Large intestine (tissue), 3 donors: ENCODE data around the gene RAB39A. TPM values are rescaled to one million over a fixed set of nuclear protein-coding genes. Genes with fewer than 3 reads are reported as not detected.

ENCODE experiments used
- DNase-seq, 2 donors: peaks; one replicate each; pipeline versions ENCODE4 v3.0.0 to v3.0.0-alpha.2; 2013
- H3K27ac ChIP-seq: one replicate; pipeline ENCODE4 v1.5.1; 2013; ENCODE audit warnings: low read length
- H3K27me3 ChIP-seq: 2 replicates; pipeline ENCODE4 v1.6.1; 2013; ENCODE audit warnings: low read length; ENCODE audit not compliant: control insufficient read depth, insufficient read depth
- H3K36me3 ChIP-seq: 2 replicates; pipeline ENCODE4 v1.6.1; 2013; ENCODE audit warnings: low read length; ENCODE audit not compliant: control insufficient read depth, insufficient read depth
- H3K4me1 ChIP-seq: one replicate; pipeline ENCODE4 v1.6.1; 2013; ENCODE audit warnings: low read length; ENCODE audit not compliant: control insufficient read depth, insufficient read depth
- H3K4me3 ChIP-seq: one replicate; pipeline ENCODE4 v1.5.1; 2013; ENCODE audit warnings: low read length
- H3K9me3 ChIP-seq: one replicate; pipeline ENCODE4 v1.6.1; 2013; ENCODE audit warnings: mild to moderate bottlenecking, low read depth, low read length, moderate library complexity; ENCODE audit not compliant: control insufficient read depth
- WGBS: methylation state at CpG from one replicate; pipeline ENCODE4 v1.1.5; 2013; ENCODE audit warnings: low lambda C conversion rate; ENCODE audit not compliant: insufficient coverage; 5-methylcytosine and 5-hydroxymethylcytosine counted together
- polyA plus RNA-seq: library from polyadenylated mRNA; unstranded; fragments of 120-200 nt; gene quantifications from one replicate; pipeline ENCODE4 v1.2.1, GENCODE V29; 2013

The RAB39A gene
- polyA plus RNA-seq, 1 donor, result 2.2 TPM

GRCh38 chr11:107957109-107957588 is 28.9 kb downstream of the RAB39A start:
- H3K9me3 ChIP-seq, result no peaks in the 10 kb centered on the region
- DNase-seq, result peak in 1 of 2 donors; percentile 19
- WGBS, result no CpG with 5 or more reads among the region's 1 CpG
- no peaks in the 10 kb centered on the region for H3K27me3 ChIP-seq
- no peak overlapping the region for H3K4me3 ChIP-seq
- H3K27ac ChIP-seq, result no peak overlapping the region
- no peaks in the 10 kb centered on the region for H3K4me1 ChIP-seq
- H3K36me3 ChIP-seq, result no peaks in the 10 kb centered on the region

GRCh38 chr11:107961480-107961879 is 33.2 kb downstream of the RAB39A start:
- H3K9me3 ChIP-seq, result no peaks in the 10 kb centered on the region
- H3K36me3 ChIP-seq, result no peaks in the 10 kb centered on the region
- WGBS, result 60% methylated on average over 1 of the region's 3 CpGs
- H3K27ac ChIP-seq, result no peak overlapping the region
- no peaks in the 10 kb centered on the region for H3K27me3 ChIP-seq
- no peaks in the 10 kb centered on the region for H3K4me1 ChIP-seq
- DNase-seq, result no peak
- no peak overlapping the region for H3K4me3 ChIP-seq

GRCh38 chr11:107962181-107962580 is 33.9 kb downstream of the RAB39A start:
- no peak overlapping the region for H3K27ac ChIP-seq
- no peak overlapping the region for H3K4me3 ChIP-seq
- WGBS, result 100% methylated on average over 1 of the region's 1 CpG
- no peak for DNase-seq
- no peaks in the 10 kb centered on the region for H3K36me3 ChIP-seq
- H3K9me3 ChIP-seq, result no peaks in the 10 kb centered on the region
- no peaks in the 10 kb centered on the region for H3K27me3 ChIP-seq
- H3K4me1 ChIP-seq, result no peaks in the 10 kb centered on the region

- H3K27ac ChIP-seq, result no peak overlapping the region
- DNase-seq, result no peak
- no peaks in the 10 kb centered on the region for H3K4me1 ChIP-seq
- no peak overlapping the region for H3K4me3 ChIP-seq
- no peaks in the 10 kb centered on the region for H3K27me3 ChIP-seq
- no peaks in the 10 kb centered on the region for H3K36me3 ChIP-seq
- WGBS, result 100% methylated on average over 2 of the region's 8 CpGs
- no peaks in the 10 kb centered on the region for H3K9me3 ChIP-seq
These were observed 34.8 kb downstream of the RAB39A start for GRCh38 chr11:107963091-107963490.

GRCh38 chr11:107969219-107969618 is 41.0 kb downstream of the RAB39A start:
- H3K27me3 ChIP-seq, result no peaks in the 10 kb centered on the region
- no peaks in the 10 kb centered on the region for H3K4me1 ChIP-seq
- H3K27ac ChIP-seq, result no peak overlapping the region
- no peaks in the 10 kb centered on the region for H3K9me3 ChIP-seq
- no peak overlapping the region for H3K4me3 ChIP-seq
- no peak for DNase-seq
- H3K36me3 ChIP-seq, result no peaks in the 10 kb centered on the region

- no CpG with 5 or more reads among the region's 5 CpGs for WGBS
- H3K27me3 ChIP-seq, result no peaks in the 10 kb centered on the region
- H3K4me3 ChIP-seq, result no peak overlapping the region
- H3K27ac ChIP-seq, result no peak overlapping the region
- H3K9me3 ChIP-seq, result no peaks in the 10 kb centered on the region
- H3K4me1 ChIP-seq, result no peaks in the 10 kb centered on the region
- DNase-seq, result peak in 1 of 2 donors; percentile 5
- no peaks in the 10 kb centered on the region for H3K36me3 ChIP-seq
These were observed 41.8 kb downstream of the RAB39A start for GRCh38 chr11:107970049-107970448.

GRCh38 chr11:107973641-107974040 is 45.4 kb downstream of the RAB39A start:
- no peak for DNase-seq
- Histone ChIP-seq H3K27ac (no peak overlapping the region), H3K9me3 (no peaks in the 10 kb centered on the region), H3K4me1 (no peaks in the 10 kb centered on the region), H3K36me3 (no peaks in the 10 kb centered on the region), H3K4me3 (no peak overlapping the region), H3K27me3 (no peaks in the 10 kb centered on the region)
- 100% methylated on average over 1 of the region's 1 CpG for WGBS

GRCh38 chr11:107988397-107989158 is 60.3 kb downstream of the RAB39A start:
- no peak overlapping the region for H3K27ac ChIP-seq
- DNase-seq, result no peak
- H3K4me1 ChIP-seq, result no peaks in the 10 kb centered on the region
- no peaks in the 10 kb centered on the region for H3K36me3 ChIP-seq
- H3K27me3 ChIP-seq, result no peaks in the 10 kb centered on the region
- 100% methylated on average over 1 of the region's 5 CpGs for WGBS
- H3K4me3 ChIP-seq, result no peak overlapping the region
- no peaks in the 10 kb centered on the region for H3K9me3 ChIP-seq

GRCh38 chr11:107991868-107992414 is 63.7 kb downstream of the RAB39A start:
- H3K4me1 ChIP-seq, result no peaks in the 10 kb centered on the region
- H3K4me3 ChIP-seq, result no peak overlapping the region
- no peaks in the 10 kb centered on the region for H3K36me3 ChIP-seq
- no peak overlapping the region for H3K27ac ChIP-seq
- WGBS, result no CpG with 5 or more reads among the region's 5 CpGs
- no peaks in the 10 kb centered on the region for H3K27me3 ChIP-seq
- H3K9me3 ChIP-seq, result no peaks in the 10 kb centered on the region
- DNase-seq, result no peak

- no peak overlapping the region for H3K27ac ChIP-seq
- no peaks in the 10 kb centered on the region for H3K27me3 ChIP-seq
- H3K4me1 ChIP-seq, result no peaks in the 10 kb centered on the region
- no peak for DNase-seq
- no peak overlapping the region for H3K4me3 ChIP-seq
- H3K36me3 ChIP-seq, result no peaks in the 10 kb centered on the region
- no peaks in the 10 kb centered on the region for H3K9me3 ChIP-seq
- no CpG with 5 or more reads among the region's 5 CpGs for WGBS
These were observed 67.9 kb downstream of the RAB39A start for GRCh38 chr11:107996006-107996776.
